Measurements from ENCODE around the gene CCDC57.

The CCDC57 gene

GRCh38 chr17:82080789-82081464 is 131.7 kb downstream of the CCDC57 start:
- H3K27ac ChIP-seq = no peak overlapping the region
- DNase-seq = no peak
- in situ Hi-C loops (cut with HindIII; ENCODE audit: low pct_ligation_motif_present, low sequenced_read_pairs) = no loop called here
- H3K36me3 ChIP-seq (replicated peaks) = peaks cover 87% of the 10 kb centered on the region
- H3K4me3 ChIP-seq (ENCODE audit: low read depth, low read length) = no peak overlapping the region
- TF ChIP-seq, protein P1, sequence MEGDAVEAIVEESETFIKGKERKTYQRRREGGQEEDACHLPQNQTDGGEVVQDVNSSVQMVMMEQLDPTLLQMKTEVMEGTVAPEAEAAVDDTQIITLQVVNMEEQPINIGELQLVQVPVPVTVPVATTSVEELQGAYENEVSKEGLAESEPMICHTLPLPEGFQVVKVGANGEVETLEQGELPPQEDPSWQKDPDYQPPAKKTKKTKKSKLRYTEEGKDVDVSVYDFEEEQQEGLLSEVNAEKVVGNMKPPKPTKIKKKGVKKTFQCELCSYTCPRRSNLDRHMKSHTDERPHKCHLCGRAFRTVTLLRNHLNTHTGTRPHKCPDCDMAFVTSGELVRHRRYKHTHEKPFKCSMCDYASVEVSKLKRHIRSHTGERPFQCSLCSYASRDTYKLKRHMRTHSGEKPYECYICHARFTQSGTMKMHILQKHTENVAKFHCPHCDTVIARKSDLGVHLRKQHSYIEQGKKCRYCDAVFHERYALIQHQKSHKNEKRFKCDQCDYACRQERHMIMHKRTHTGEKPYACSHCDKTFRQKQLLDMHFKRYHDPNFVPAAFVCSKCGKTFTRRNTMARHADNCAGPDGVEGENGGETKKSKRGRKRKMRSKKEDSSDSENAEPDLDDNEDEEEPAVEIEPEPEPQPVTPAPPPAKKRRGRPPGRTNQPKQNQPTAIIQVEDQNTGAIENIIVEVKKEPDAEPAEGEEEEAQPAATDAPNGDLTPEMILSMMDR (IDR thresholded peaks at IDR 0.05; ENCODE audit: low read depth, low read length, missing control alignments) = no peak
- H3K27me3 ChIP-seq (replicated peaks) = no peaks in the 10 kb centered on the region

DNA sequence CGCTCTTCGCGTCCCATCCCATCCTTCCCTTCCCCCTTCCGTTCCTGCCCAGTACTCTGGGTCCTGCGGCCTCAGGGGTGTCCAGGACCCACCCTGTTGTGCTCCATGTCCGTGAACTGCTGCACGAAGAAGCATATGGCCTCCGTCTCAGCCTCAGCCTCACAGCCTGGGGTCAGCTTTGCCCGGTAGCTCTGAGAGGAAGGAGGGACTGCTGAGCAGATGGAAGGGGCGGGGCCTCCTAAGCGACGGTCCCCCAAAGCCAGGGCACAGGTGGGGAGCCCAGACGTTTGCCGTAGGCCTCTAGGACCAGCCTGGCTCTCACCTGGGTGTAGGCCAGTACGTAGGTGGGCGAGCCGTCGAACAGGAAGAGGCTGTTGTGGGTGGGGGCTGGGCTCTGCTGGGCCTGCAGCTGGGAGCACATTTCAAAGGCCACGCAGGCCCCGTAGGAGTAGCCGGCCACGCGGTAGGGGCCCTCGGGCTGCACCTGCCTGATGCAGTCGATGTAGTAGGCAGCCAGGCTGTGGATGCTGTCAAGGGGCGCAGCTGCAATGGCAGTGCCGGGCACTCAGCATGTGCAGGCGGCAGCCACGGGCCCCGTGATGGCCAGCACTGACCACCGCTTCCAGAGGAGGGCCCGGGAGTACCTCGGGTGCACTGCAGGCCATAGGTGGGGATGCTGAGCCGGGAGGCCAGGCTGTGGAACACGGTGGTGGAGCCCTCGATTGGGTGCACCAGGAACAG is 132.4 kb downstream of the CCDC57 start:
- Histone ChIP-seq H3K27ac (no peak overlapping the region), H3K36me3 (replicated peaks) (peaks cover 80% of the 10 kb centered on the region), H3K4me3 (ENCODE audit: low read depth, low read length) (no peak overlapping the region), H3K27me3 (replicated peaks) (no peaks in the 10 kb centered on the region)
- in situ Hi-C loops (cut with HindIII; ENCODE audit: low pct_ligation_motif_present, low sequenced_read_pairs) = no loop called here
- DNase-seq = no peak
- TF ChIP-seq, protein P1 (IDR thresholded peaks at IDR 0.05; ENCODE audit: low read depth, low read length, missing control alignments) = no peak

DNA sequence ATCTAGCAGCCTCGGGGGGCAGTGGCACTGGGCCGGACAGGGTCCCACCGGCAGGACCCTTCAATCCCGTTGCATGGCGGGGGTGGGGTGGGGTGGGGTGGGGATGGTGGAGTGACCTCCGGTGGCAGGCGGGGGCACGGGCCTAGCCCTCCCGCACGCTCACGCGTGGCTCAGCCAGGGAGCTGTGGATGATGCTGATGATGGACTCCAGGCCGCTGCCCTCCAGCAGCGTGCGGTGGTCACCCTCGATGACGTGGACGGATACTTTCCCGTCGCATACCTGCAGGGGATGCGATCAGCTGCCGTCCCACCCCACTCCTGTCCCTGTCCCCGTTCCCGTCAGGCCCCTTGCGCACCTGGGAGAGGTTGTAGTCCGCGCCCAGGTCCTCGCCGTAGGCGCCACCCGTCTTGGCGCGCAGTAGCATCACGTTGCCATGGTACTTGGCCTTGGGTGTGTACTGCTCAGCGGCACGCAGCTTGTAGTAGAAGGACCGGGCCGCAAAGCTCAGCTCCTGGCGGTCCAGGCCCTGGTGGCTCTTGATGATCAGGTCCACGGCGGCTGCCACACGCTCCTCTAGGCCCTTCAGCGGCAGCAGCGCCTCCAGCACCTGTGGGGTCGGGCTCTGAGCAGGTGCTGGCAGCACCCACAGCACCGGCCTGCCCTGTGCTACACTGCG is 133.5 kb downstream of the CCDC57 start:
- Histone ChIP-seq H3K4me3 (ENCODE audit: low read depth, low read length) (no peak overlapping the region), H3K27ac (no peak overlapping the region), H3K27me3 (replicated peaks) (no peaks in the 10 kb centered on the region), H3K36me3 (replicated peaks) (peaks cover 69% of the 10 kb centered on the region)
- DNase-seq = no peak
- in situ Hi-C loops (cut with HindIII; ENCODE audit: low pct_ligation_motif_present, low sequenced_read_pairs) = no loop called here
- TF ChIP-seq, protein P1 (IDR thresholded peaks at IDR 0.05; ENCODE audit: low read depth, low read length, missing control alignments) = no peak

DNA sequence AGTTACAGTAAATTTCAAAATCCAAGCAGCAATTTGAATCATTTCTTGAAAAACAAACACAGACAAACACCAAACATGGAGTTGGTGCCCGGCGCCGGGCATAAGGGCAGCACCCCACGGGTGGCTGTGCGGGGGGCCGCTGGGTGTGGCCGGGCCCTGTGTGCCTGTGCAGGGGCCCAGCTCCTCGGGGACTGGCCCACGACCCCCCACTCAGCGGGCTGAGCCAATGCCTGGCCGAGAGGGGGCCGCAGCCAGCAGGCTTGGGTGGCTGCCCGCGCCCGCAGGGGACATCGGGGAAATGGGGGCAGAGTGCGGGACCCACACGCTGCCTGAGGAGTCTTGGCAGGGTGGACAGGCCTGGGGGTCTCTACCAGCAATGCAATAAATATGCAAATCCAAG is 134.2 kb downstream of the CCDC57 start:
- Histone ChIP-seq H3K36me3 (replicated peaks) (peaks cover 62% of the 10 kb centered on the region), H3K27ac (no peak overlapping the region), H3K27me3 (replicated peaks) (no peaks in the 10 kb centered on the region), H3K4me3 (ENCODE audit: low read depth, low read length) (no peak overlapping the region)
- TF ChIP-seq, protein P1 (IDR thresholded peaks at IDR 0.05; ENCODE audit: low read depth, low read length, missing control alignments) = no peak
- in situ Hi-C loops (cut with HindIII; ENCODE audit: low pct_ligation_motif_present, low sequenced_read_pairs) = no loop called here
- DNase-seq = no peak

- in situ Hi-C loops (cut with HindIII; ENCODE audit: low pct_ligation_motif_present, low sequenced_read_pairs) = no loop called here
- TF ChIP-seq, protein P1 (IDR thresholded peaks at IDR 0.05; ENCODE audit: low read depth, low read length, missing control alignments) = peak; percentile 7
- no peak for DNase-seq
- Histone ChIP-seq H3K36me3 (replicated peaks) (peaks cover 55% of the 10 kb centered on the region), H3K4me3 (ENCODE audit: low read depth, low read length) (no peak overlapping the region), H3K27ac (no peak overlapping the region), H3K27me3 (replicated peaks) (no peaks in the 10 kb centered on the region)
These were observed 134.9 kb downstream of the CCDC57 start for GRCh38 chr17:82077617-82078358.
